Natural killer cell treated with Interleukin-12 subunit alpha and Interleukin-12 subunit beta and Interleukin-15 and Interleukin-18, amount 100 ng/mL, for 72 hours (primary cell): ENCODE measurements around the gene PRKG1. TPM values are rescaled to one million over a fixed set of nuclear protein-coding genes. Genes with fewer than 3 reads are reported as not detected.

Experiments
- ATAC-seq, 2 donors: fragments of 150-1000 bp; cut with Tn5 transposase in 1 of 2; sonication (Bioruptor Pico), chemical (Tn5 transposase) in 1 of 2; 2 replicates each; pipeline ENCODE4 v1.10.0; 2021
- DNase-seq: peaks from one replicate; pipeline ENCODE4 v3.0.0; 2022; ENCODE audit warnings: low spot score
- H3K27ac Mint-ChIP-seq, 2 donors: 1 replicate in 1 of 2; 2 replicates in 1 of 2; pipeline ENCODE4 v1.8.0; 2022; ENCODE audit warnings: mixed read lengths in 2 of 2, mild to moderate bottlenecking in 1 of 2, moderate library complexity in 1 of 2
- H3K27me3 Mint-ChIP-seq, 2 donors: 1 replicate in 1 of 2; 2 replicates in 1 of 2; pipeline ENCODE4 v1.8.0; 2022; ENCODE audit warnings: mixed read lengths in 2 of 2
- H3K36me3 Mint-ChIP-seq: one replicate; pipeline ENCODE4 v1.8.0; 2022; ENCODE audit warnings: mixed read lengths
- H3K4me1 Mint-ChIP-seq, 2 donors: 1 replicate in 1 of 2; 2 replicates in 1 of 2; pipeline ENCODE4 v1.8.0; 2022; ENCODE audit warnings: low read depth in 2 of 2, mixed read lengths in 2 of 2, mild to moderate bottlenecking in 1 of 2
- H3K4me3 Mint-ChIP-seq: one replicate; pipeline ENCODE4 v1.8.0; 2022; ENCODE audit warnings: mixed read lengths
- H3K9me3 Mint-ChIP-seq: 2 replicates; pipeline ENCODE4 v1.8.0; 2022; ENCODE audit warnings: mixed read lengths
- total RNA-seq, 2 donors: library from RNA; stranded (reverse); gene quantifications; one replicate each; pipeline ENCODE4 v1.2.3, GENCODE V29; 2022

PRKG1 gene
- total RNA-seq, 2 donors from 2014 or later = 0.10 TPM; not detected in 1

- Mint-ChIP-seq H3K4me3 (no peak overlapping the region), H3K27ac (no peak overlapping the region), H3K9me3 (peaks cover 4% of the 10 kb centered on the region), H3K27me3 (no peaks in the 10 kb centered on the region), H3K36me3 (no peaks in the 10 kb centered on the region), H3K4me1 (no peaks in the 10 kb centered on the region)
- DNase-seq (no peak), ATAC-seq (no peak)
Observed at GRCh38 chr10:51602326-51602725, 528.0 kb downstream of the PRKG1 start.

- no peaks in the 10 kb centered on the region for H3K27me3 Mint-ChIP-seq
- ATAC-seq = no peak
- no peaks in the 10 kb centered on the region for H3K4me1 Mint-ChIP-seq
- H3K27ac Mint-ChIP-seq = no peak overlapping the region
- H3K4me3 Mint-ChIP-seq = no peak overlapping the region
- no peaks in the 10 kb centered on the region for H3K9me3 Mint-ChIP-seq
- DNase-seq = no peak
- H3K36me3 Mint-ChIP-seq = no peaks in the 10 kb centered on the region
Observed at GRCh38 chr10:51604579-51604978, 530.3 kb downstream of the PRKG1 start.

GRCh38 chr10:51606825-51607462, 532.7 kb downstream of the PRKG1 start:
- Mint-ChIP-seq H3K27ac (no peak overlapping the region), H3K4me3 (no peak overlapping the region), H3K36me3 (no peaks in the 10 kb centered on the region), H3K4me1 (no peaks in the 10 kb centered on the region), H3K9me3 (no peaks in the 10 kb centered on the region), H3K27me3 (no peaks in the 10 kb centered on the region)
- DNase-seq = no peak
- no peak for ATAC-seq

- Mint-ChIP-seq H3K4me3 (no peak overlapping the region), H3K9me3 (no peaks in the 10 kb centered on the region), H3K27me3 (no peaks in the 10 kb centered on the region), H3K36me3 (no peaks in the 10 kb centered on the region), H3K27ac (no peak overlapping the region), H3K4me1 (no peaks in the 10 kb centered on the region)
- ATAC-seq (no peak), DNase-seq (no peak)
Observed at GRCh38 chr10:51607463-51607835, 533.2 kb downstream of the PRKG1 start.

- no peak overlapping the region for H3K4me3 Mint-ChIP-seq
- no peak overlapping the region for H3K27ac Mint-ChIP-seq
Observed at GRCh38 chr10:51608211-51608610, 533.9 kb downstream of the PRKG1 start.

GRCh38 chr10:51615764-51616298, 541.5 kb downstream of the PRKG1 start:
- no peaks in the 10 kb centered on the region for H3K36me3 Mint-ChIP-seq
- H3K4me1 Mint-ChIP-seq = no peaks in the 10 kb centered on the region
- H3K27me3 Mint-ChIP-seq = no peaks in the 10 kb centered on the region
- DNase-seq (no peak), ATAC-seq (no peak)
- H3K9me3 Mint-ChIP-seq = peaks cover 7% of the 10 kb centered on the region
- H3K4me3 Mint-ChIP-seq = no peak overlapping the region
- H3K27ac Mint-ChIP-seq = no peak overlapping the region

More at GRCh38 chr10:51608211-51608610, 533.9 kb downstream of the PRKG1 start:
- Mint-ChIP-seq H3K36me3 (no peaks in the 10 kb centered on the region), H3K9me3 (no peaks in the 10 kb centered on the region), H3K27me3 (no peaks in the 10 kb centered on the region), H3K4me1 (no peaks in the 10 kb centered on the region)
- ATAC-seq = no peak
- no peak for DNase-seq

- DNase-seq = no peak
- no peaks in the 10 kb centered on the region for H3K27me3 Mint-ChIP-seq
- ATAC-seq = no peak
Observed at GRCh38 chr10:51617576-51618235, 543.4 kb downstream of the PRKG1 start.

GRCh38 chr10:51619365-51619764, 545.1 kb downstream of the PRKG1 start:
- no peak overlapping the region for H3K4me3 Mint-ChIP-seq
- DNase-seq = no peak
- H3K27me3 Mint-ChIP-seq = no peaks in the 10 kb centered on the region
- H3K27ac Mint-ChIP-seq = no peak overlapping the region
- no peaks in the 10 kb centered on the region for H3K4me1 Mint-ChIP-seq
- peaks cover 7% of the 10 kb centered on the region for H3K9me3 Mint-ChIP-seq
- no peak for ATAC-seq
- no peaks in the 10 kb centered on the region for H3K36me3 Mint-ChIP-seq

More at GRCh38 chr10:51617576-51618235, 543.4 kb downstream of the PRKG1 start:
- Mint-ChIP-seq H3K36me3 (no peaks in the 10 kb centered on the region), H3K4me3 (no peak overlapping the region), H3K4me1 (no peaks in the 10 kb centered on the region), H3K27ac (no peak overlapping the region), H3K9me3 (peaks cover 7% of the 10 kb centered on the region)

GRCh38 chr10:51620131-51620530, 545.8 kb downstream of the PRKG1 start:
- H3K27ac Mint-ChIP-seq = no peak overlapping the region
- no peak overlapping the region for H3K4me3 Mint-ChIP-seq
- H3K36me3 Mint-ChIP-seq = no peaks in the 10 kb centered on the region
- no peak for ATAC-seq
- H3K4me1 Mint-ChIP-seq = no peaks in the 10 kb centered on the region
- no peak for DNase-seq
- no peaks in the 10 kb centered on the region for H3K27me3 Mint-ChIP-seq
- peaks cover 7% of the 10 kb centered on the region for H3K9me3 Mint-ChIP-seq

- H3K4me1 Mint-ChIP-seq = no peaks in the 10 kb centered on the region
- H3K36me3 Mint-ChIP-seq = no peaks in the 10 kb centered on the region
- H3K4me3 Mint-ChIP-seq = no peak overlapping the region
- H3K27me3 Mint-ChIP-seq = no peaks in the 10 kb centered on the region
- DNase-seq = no peak
- no peaks in the 10 kb centered on the region for H3K9me3 Mint-ChIP-seq
- ATAC-seq = no peak
- H3K27ac Mint-ChIP-seq = no peak overlapping the region
Observed at GRCh38 chr10:51624013-51624412, 549.7 kb downstream of the PRKG1 start.

GRCh38 chr10:51629934-51630639, 555.8 kb downstream of the PRKG1 start:
- Mint-ChIP-seq H3K4me3 (no peak overlapping the region), H3K27ac (no peak overlapping the region), H3K9me3 (no peaks in the 10 kb centered on the region), H3K4me1 (no peaks in the 10 kb centered on the region), H3K36me3 (no peaks in the 10 kb centered on the region), H3K27me3 (no peaks in the 10 kb centered on the region)
- DNase-seq (no peak), ATAC-seq (no peak)

- no peaks in the 10 kb centered on the region for H3K27me3 Mint-ChIP-seq
- ATAC-seq (no peak), DNase-seq (no peak)
- H3K27ac Mint-ChIP-seq = no peak overlapping the region
- H3K9me3 Mint-ChIP-seq = no peaks in the 10 kb centered on the region
- no peak overlapping the region for H3K4me3 Mint-ChIP-seq
- no peaks in the 10 kb centered on the region for H3K36me3 Mint-ChIP-seq
- no peaks in the 10 kb centered on the region for H3K4me1 Mint-ChIP-seq
Observed at GRCh38 chr10:51630640-51631005, 556.3 kb downstream of the PRKG1 start.

- no peak overlapping the region for H3K27ac Mint-ChIP-seq
- DNase-seq (no peak), ATAC-seq (no peak)
- H3K27me3 Mint-ChIP-seq = no peaks in the 10 kb centered on the region
- H3K4me3 Mint-ChIP-seq = no peak overlapping the region
- no peaks in the 10 kb centered on the region for H3K36me3 Mint-ChIP-seq
- H3K9me3 Mint-ChIP-seq = no peaks in the 10 kb centered on the region
- H3K4me1 Mint-ChIP-seq = no peaks in the 10 kb centered on the region
Observed at GRCh38 chr10:51635436-51635835, 561.1 kb downstream of the PRKG1 start.

GRCh38 chr10:51638211-51638610, 563.9 kb downstream of the PRKG1 start:
- Mint-ChIP-seq H3K4me3 (no peak overlapping the region), H3K4me1 (no peaks in the 10 kb centered on the region), H3K27me3 (no peaks in the 10 kb centered on the region), H3K27ac (no peak overlapping the region), H3K9me3 (no peaks in the 10 kb centered on the region), H3K36me3 (no peaks in the 10 kb centered on the region)
- ATAC-seq = no peak
- DNase-seq = no peak
